HG03432 (cell line): Measurements from ENCODE around the gene KRTAP10-1.

Source experiments
- ATAC-seq: cut with Tn5 transposase; IDR thresholded peaks from one replicate; pipeline ENCODE4 v1.9.1; 2021; ENCODE audit warnings: mild to moderate bottlenecking, moderate library complexity; ENCODE audit not compliant: unreplicated experiment

KRTAP10-1 gene

GRCh38 chr21:44517175-44517899 lies 22.7 kb downstream of the KRTAP10-1 start:
- ATAC-seq: no peak

GRCh38 chr21:44516828-44517174 lies 23.2 kb downstream of the KRTAP10-1 start:
- ATAC-seq: no peak

GRCh38 chr21:44516342-44516741 lies 23.7 kb downstream of the KRTAP10-1 start:
- ATAC-seq: no peak

GRCh38 chr21:44515359-44516165 lies 24.4 kb downstream of the KRTAP10-1 start:
- ATAC-seq: no peak

- ATAC-seq: no peak
Observed at GRCh38 chr21:44514746-44515358, 25.1 kb downstream of the KRTAP10-1 start.

GRCh38 chr21:44514218-44514520 lies 25.8 kb downstream of the KRTAP10-1 start:
- no peak for ATAC-seq

GRCh38 chr21:44513389-44514217 lies 26.4 kb downstream of the KRTAP10-1 start:
- no peak for ATAC-seq

- no peak for ATAC-seq
Observed at GRCh38 chr21:44512496-44513388, 27.3 kb downstream of the KRTAP10-1 start.

- no peak for ATAC-seq
Observed at GRCh38 chr21:44511938-44512275, 28.1 kb downstream of the KRTAP10-1 start.

- ATAC-seq: no peak
Observed at GRCh38 chr21:44511219-44511937, 28.6 kb downstream of the KRTAP10-1 start.

GRCh38 chr21:44510508-44511218 lies 29.3 kb downstream of the KRTAP10-1 start:
- ATAC-seq: no peak

- ATAC-seq: no peak
Observed at GRCh38 chr21:44510109-44510507, 29.9 kb downstream of the KRTAP10-1 start.

GRCh38 chr21:44509539-44509938 lies 30.5 kb downstream of the KRTAP10-1 start:
- no peak for ATAC-seq

- ATAC-seq: no peak
Observed at GRCh38 chr21:44508711-44509445, 31.1 kb downstream of the KRTAP10-1 start.

GRCh38 chr21:44508426-44508710 lies 31.6 kb downstream of the KRTAP10-1 start:
- no peak for ATAC-seq

GRCh38 chr21:44507673-44508425 lies 32.1 kb downstream of the KRTAP10-1 start:
- ATAC-seq: no peak

- ATAC-seq: no peak
Observed at GRCh38 chr21:44506279-44507255, 33.4 kb downstream of the KRTAP10-1 start.
